HCT116 (cell line): ENCODE measurements around the gene RAB37. TPM values are rescaled to one million over a fixed set of nuclear protein-coding genes. Genes with fewer than 3 reads are reported as not detected.
A peak's percentile ranks its signal among the peaks of the same experiment; 100 is the strongest.

Experiments
- ATAC-seq: fragments of 200-7000 bp; cut with Tn5 transposase; 2 replicates; pipeline ENCODE4 v1.9.1; 2020; ENCODE audit warnings: mild to moderate bottlenecking, moderate library complexity
- BruUV-seq: library from RNA; stranded (reverse); fragments of 400-500 nt; replicated peaks from 2 replicates; lab custom pipeline; 2021; lab: Mats Ljungman, UMichigan
- CTCF ChIA-PET: fragments of 300-600 bp; sonication (Branson Sonifier 250); formaldehyde crosslinking; loops from one replicate; lab custom pipeline; 2021; ENCODE audit warnings: antibody characterized with exemption; lab: Charles Lee
- POLR2A ChIA-PET: fragments of 300-600, 350-600 bp; sonication (Branson Sonifier 250); formaldehyde crosslinking; loops from one replicate; lab custom pipeline; 2021; ENCODE audit warnings: antibody characterized with exemption; lab: Charles Lee
- RAD21 ChIA-PET, 2 experiments: fragments of 300-600 bp; sonication (Branson Sonifier 250); formaldehyde crosslinking; loops; one replicate each; lab custom pipeline; 2023; ENCODE audit warnings: low total read pairs in 2 of 2; ENCODE audit not compliant: uncharacterized antibody in 2 of 2, unreplicated experiment in 2 of 2, low non-redundant PET in 1 of 2; lab: Charles Lee
- DNase-seq: peaks from one replicate; pipeline ENCODE4 v3.0.0-alpha.2; 2010; ENCODE audit warnings: low read depth, low spot score
- H2AFZ ChIP-seq: fragments of 200-600 bp; shearing (Covaris generic), sonication (generic); 2 replicates; pipeline ENCODE4 v1.6.1; 2017; ENCODE audit warnings: low read depth, mixed run types, mixed read lengths, antibody characterized with exemption, low read length; ENCODE audit not compliant: poor library complexity, severe bottlenecking
- H3K27ac ChIP-seq: 2 replicates; pipeline ENCODE4 v1.5.1; 2012; ENCODE audit warnings: low read depth, low read length
- H3K27me3 ChIP-seq: fragments of 200-600 bp; sonication (generic); 2 replicates; pipeline ENCODE4 v1.6.1; 2016; ENCODE audit warnings: mixed run types, low read length, mixed read lengths; ENCODE audit not compliant: insufficient read depth
- H3K36me3 ChIP-seq, 2 experiments: fragments of 200-500 bp in 1 of 2; fragments of 200-600 bp in 1 of 2; sonication (Bioruptor generic) in 1 of 2; sonication (generic) in 1 of 2; 2 replicates each; pipeline versions ENCODE4 v1.5.1 to v1.6.1; 2014 to 2016; ENCODE audit warnings: low read length in 2 of 2, inconsistent platforms in 1 of 2, mixed read lengths in 1 of 2, mixed run types in 1 of 2; ENCODE audit not compliant: insufficient read depth in 2 of 2, control insufficient read depth in 1 of 2
- H3K4me1 ChIP-seq, 2 experiments: fragments of 200-600 bp in 1 of 2; sonication (generic) in 1 of 2; 2 replicates each; pipeline versions ENCODE4 v1.5.1 to v1.6.1; 2012 to 2017; ENCODE audit warnings: low read length in 2 of 2, inconsistent platforms in 1 of 2, mild to moderate bottlenecking in 1 of 2, mixed read lengths in 1 of 2, mixed run types in 1 of 2, moderate library complexity in 1 of 2; ENCODE audit not compliant: insufficient read depth in 2 of 2, control insufficient read depth in 1 of 2
- H3K4me2 ChIP-seq: fragments of 200-600 bp; sonication (generic); 2 replicates; pipeline ENCODE4 v1.6.1; 2017; ENCODE audit warnings: mixed run types, low read length, mixed read lengths
- H3K4me3 ChIP-seq, 2 experiments: fragments of 200-600 bp in 1 of 2; sonication (generic) in 1 of 2; replicated peaks in 1 of 2; 2 replicates each; pipeline ENCODE4 v1.5.1; 2011 to 2016; ENCODE audit warnings: low read length in 2 of 2, control low read depth in 1 of 2, low read depth in 1 of 2, mild to moderate bottlenecking in 1 of 2, mixed read lengths in 1 of 2, mixed run types in 1 of 2
- H3K79me2 ChIP-seq: fragments of 200-600 bp; sonication (generic); 2 replicates; pipeline ENCODE4 v1.6.1; 2017; ENCODE audit warnings: mild to moderate bottlenecking, mixed run types, low read length, moderate library complexity, mixed read lengths; ENCODE audit not compliant: insufficient read depth
- H3K9ac ChIP-seq: fragments of 200-600 bp; sonication (generic); 2 replicates; pipeline ENCODE4 v1.6.1; 2016; ENCODE audit warnings: low read length, mixed read lengths
- H3K9me2 ChIP-seq: fragments of 200-600 bp; sonication (generic), shearing (Covaris generic); 2 replicates; pipeline ENCODE4 v1.6.1; 2017; ENCODE audit warnings: mixed run types, mild to moderate bottlenecking, moderate library complexity; ENCODE audit not compliant: insufficient read depth
- H3K9me3 ChIP-seq, 2 experiments: fragments of 200-500 bp in 1 of 2; fragments of 200-600 bp in 1 of 2; sonication (Bioruptor generic) in 1 of 2; sonication (generic) in 1 of 2; 2 replicates each; pipeline ENCODE4 v1.6.1; 2014 to 2017; ENCODE audit warnings: low read length in 2 of 2, mixed read lengths in 2 of 2, inconsistent platforms in 1 of 2, low read depth in 1 of 2, mild to moderate bottlenecking in 1 of 2, mixed run types in 1 of 2, moderate library complexity in 1 of 2; ENCODE audit not compliant: control insufficient read depth in 1 of 2, insufficient read depth in 1 of 2
- H4K20me1 ChIP-seq: fragments of 200-600 bp; sonication (generic), shearing (Covaris generic); 2 replicates; pipeline ENCODE4 v1.6.1; 2017; ENCODE audit warnings: mixed run types, mild to moderate bottlenecking, moderate library complexity; ENCODE audit not compliant: insufficient read depth
- CBX3 ChIP-seq: IDR thresholded peaks from 2 replicates; pipeline ENCODE4 v1.6.1; 2012; ENCODE audit warnings: low read depth
- EGR1 ChIP-seq: IDR thresholded peaks from 2 replicates; pipeline ENCODE4 v1.6.1; 2012; ENCODE audit warnings: low read depth
- ELF1 ChIP-seq: IDR thresholded peaks from 2 replicates; pipeline ENCODE4 v1.6.1; 2012; ENCODE audit warnings: low read depth, borderline replicate concordance
- EZH2 ChIP-seq: fragments of 200-600 bp; sonication (generic); IDR thresholded peaks from 2 replicates; pipeline ENCODE4 v1.6.1; 2017; ENCODE audit warnings: antibody characterized with exemption, mixed run types
- EZH2phosphoT487 ChIP-seq: fragments of 200-600 bp; IDR thresholded peaks from 2 replicates; pipeline ENCODE4 v1.6.1; 2018; ENCODE audit warnings: antibody characterized with exemption, borderline replicate concordance
- POLR2A ChIP-seq: IDR thresholded peaks from 2 replicates; pipeline ENCODE4 v1.7.0; 2011; ENCODE audit warnings: borderline replicate concordance; ENCODE audit not compliant: insufficient read depth, insufficient read length; ENCODE audit errors: extremely low read depth
- RAD21 ChIP-seq: IDR thresholded peaks from 2 replicates; pipeline ENCODE4 v1.6.1; 2012; ENCODE audit warnings: low read depth, mild to moderate bottlenecking
- REST ChIP-seq: IDR thresholded peaks from 2 replicates; pipeline ENCODE4 v1.6.1; 2012; ENCODE audit warnings: low read depth
- SIN3A ChIP-seq: IDR thresholded peaks from 2 replicates; pipeline ENCODE4 v1.6.1; 2012; ENCODE audit warnings: low read depth
- SP1 ChIP-seq: IDR thresholded peaks from 2 replicates; pipeline ENCODE4 v1.6.1; 2012; ENCODE audit warnings: low read depth
- SRF ChIP-seq: IDR thresholded peaks from 2 replicates; pipeline ENCODE4 v1.6.1; 2012; ENCODE audit warnings: low read depth
- ZFX ChIP-seq: fragments of 450-650 bp; IDR thresholded peaks from 2 replicates; pipeline ENCODE4 v1.6.1; 2017
- ZNF274 ChIP-seq: fragments of 200-500 bp; sonication (Bioruptor generic); IDR thresholded peaks from 2 replicates; pipeline ENCODE4 v1.6.1; 2014; ENCODE audit warnings: mild to moderate bottlenecking, low read depth, low read length, inconsistent platforms
- intact Hi-C: fragments of 100-400 bp; cut with micrococcal nuclease; formaldehyde crosslinking; loops from 2 replicates; pipeline ENCODE4 v1.10.0; 2022
- total RNA-seq: library from RNA; stranded (reverse); gene quantifications from one replicate; pipeline ENCODE4 v1.2.1, GENCODE V29; 2021; ENCODE audit not compliant: unreplicated experiment
- TF ChIP-seq, protein P1 (sequence below): IDR thresholded peaks from 2 replicates; pipeline ENCODE4 v1.6.1; 2012

Gene RAB37
- total RNA-seq, 1 experiment from 2014 or later, result 8.2 TPM

DNA sequence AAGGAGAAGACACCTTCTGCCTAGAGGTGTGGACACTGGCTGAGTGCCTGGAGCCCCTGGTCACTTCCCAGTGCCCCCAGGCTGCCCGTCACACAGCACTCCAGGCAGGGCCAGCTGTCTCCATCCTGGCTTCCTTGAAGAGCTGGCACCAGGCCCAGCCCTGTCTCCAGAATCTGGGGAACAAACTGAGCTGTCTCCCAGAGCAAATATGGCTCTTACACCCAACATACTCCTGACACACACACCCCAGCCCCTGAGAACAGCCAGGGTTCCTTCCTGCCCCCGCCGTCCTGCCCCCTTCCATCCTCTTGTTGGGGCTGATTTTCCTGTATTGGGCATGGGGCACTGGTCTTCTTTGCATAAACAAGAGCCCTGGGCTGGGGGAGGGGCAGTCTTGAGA is 20.4 kb downstream of the RAB37 start:
- TF ChIP-seq ELF1, result no peak
- TF ChIP-seq ZFX, result no peak
- TF ChIP-seq EZH2, result no peak
- TF ChIP-seq SRF, result no peak
- no peak for TF ChIP-seq ZNF274
- TF ChIP-seq SP1, result no peak
- TF ChIP-seq, protein P1, sequence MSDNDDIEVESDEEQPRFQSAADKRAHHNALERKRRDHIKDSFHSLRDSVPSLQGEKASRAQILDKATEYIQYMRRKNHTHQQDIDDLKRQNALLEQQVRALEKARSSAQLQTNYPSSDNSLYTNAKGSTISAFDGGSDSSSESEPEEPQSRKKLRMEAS, result no peak
- TF ChIP-seq REST, result no peak
- no peak for TF ChIP-seq EGR1
- TF ChIP-seq EZH2phosphoT487, result no peak
- no peak for TF ChIP-seq RAD21
- TF ChIP-seq SIN3A, result no peak
- no peak for TF ChIP-seq POLR2A
- TF ChIP-seq CBX3, result no peak
- H3K27ac ChIP-seq, result peak overlapping the region; percentile 63
- RAD21 ChIA-PET, result interaction anchor here (1.2 to 1.3 kb wide), 2 partner anchors 12 kb away, joined by 3 to 4 read pairs; no protein-coding TSS in a partner anchor
- H3K27me3 ChIP-seq, result no peaks in the 10 kb centered on the region
- H4K20me1 ChIP-seq, result no peaks in the 10 kb centered on the region; the same call in 1 of the 2 replicates
- DNase-seq (no peak), ATAC-seq (peak; percentile 5)
- CTCF ChIA-PET, result interaction anchor here (1.2 to 4.1 kb wide), 3 partner anchors 13 to 100 kb away, joined by 3 to 20 read pairs (median 9); no protein-coding TSS in a partner anchor
- intact Hi-C loops, result no loop called here
- peak overlapping the region; percentile 85 for H3K4me2 ChIP-seq
- H3K79me2 ChIP-seq, result peaks cover 84% of the 10 kb centered on the region
- no peaks in the 10 kb centered on the region for H3K36me3 ChIP-seq
- H3K9me2 ChIP-seq, result no peaks in the 10 kb centered on the region
- H3K4me1 ChIP-seq, result peaks cover 55 to 57% of the 10 kb centered on the region in 2 experiments
- no peaks in the 10 kb centered on the region for H3K9me3 ChIP-seq
- H2AFZ ChIP-seq, result no peak overlapping the region
- peak overlapping the region in 1 of 2 experiments; percentile 50; a peak in 3 of 4 replicates for H3K4me3 ChIP-seq
- H3K9ac ChIP-seq, result peak overlapping the region; percentile 32
- BruUV-seq, result no TSS peak
- POLR2A ChIA-PET, result interaction anchor here (1.0 to 3.9 kb wide), 5 partner anchors 8 to 115 kb away, joined by 3 to 18 read pairs (median 4); partner anchors contain the start of gene FDXR
